ENCODE measurements around the gene LCOR. TPM values are rescaled to one million over a fixed set of nuclear protein-coding genes. Genes with fewer than 3 reads are reported as not detected.

LCOR gene
- total and polyA plus RNA-seq, 2 of the 13 experiments (the other 11 are each of a cell fraction or from before 2014, with no cell fraction given), result 12.4 to 23.7 TPM

GRCh38 chr10:96880575-96880974 lies 48.5 kb downstream of the LCOR start:
- H3K79me2 ChIP-seq (ENCODE audit: insufficient read depth, low read length), result peaks cover 95% of the 10 kb centered on the region
- no peak overlapping the region for H3K4me3 ChIP-seq (replicated peaks in 1 of 3; ENCODE audit: insufficient read depth in 1 of 3, low read depth in 2 of 3, low read length in 3 of 3)
- no peak for FAIRE-seq
- intact Hi-C loops (cut with micrococcal nuclease; ENCODE audit: unreplicated experiment), result no loop called here
- peaks cover 4 to 7% of the 10 kb centered on the region in 2 experiments; a peak in 3 of 5 replicates for H3K36me3 ChIP-seq (replicated peaks in 1 of 2; ENCODE audit: control insufficient read depth in 1 of 2, insufficient read depth in 2 of 2, low read length in 2 of 2)
- TF ChIP-seq REST (IDR thresholded peaks at IDR 0.05; ENCODE audit: borderline replicate concordance in 1 of 2, low read depth in 1 of 2, low read length in 2 of 2) (no peak), REL (CRISPR knock-in tag; conservative IDR thresholded peaks at IDR 0.05) (no peak), TARDBP (CRISPR knock-in tag; IDR thresholded peaks at IDR 0.05) (no peak), ZNF703 (CRISPR knock-in tag; IDR thresholded peaks at IDR 0.05; ENCODE audit: borderline replicate concordance) (no peak), GABPB1 (CRISPR knock-in tag; IDR thresholded peaks at IDR 0.05) (no peak), ZNF234 (CRISPR knock-in tag; conservative IDR thresholded peaks at IDR 0.05) (no peak), FOXC1 (CRISPR knock-in tag; IDR thresholded peaks at IDR 0.05; ENCODE audit: borderline replicate concordance) (no peak), IKZF5 (CRISPR knock-in tag; IDR thresholded peaks at IDR 0.05) (no peak), ZNF263 (CRISPR knock-in tag; IDR thresholded peaks at IDR 0.05) (no peak), MZF1 (CRISPR knock-in tag; IDR thresholded peaks at IDR 0.05; ENCODE audit: borderline replicate concordance) (no peak), ZNF746 (CRISPR knock-in tag; IDR thresholded peaks at IDR 0.05) (no peak), SNAPC2 (CRISPR knock-in tag; IDR thresholded peaks at IDR 0.05) (no peak), ZNF766 (CRISPR knock-in tag; IDR thresholded peaks at IDR 0.05; ENCODE audit: borderline replicate concordance) (no peak), ZNF792 (CRISPR knock-in tag; IDR thresholded peaks at IDR 0.05) (no peak)
- TF ChIP-seq, protein P1, sequence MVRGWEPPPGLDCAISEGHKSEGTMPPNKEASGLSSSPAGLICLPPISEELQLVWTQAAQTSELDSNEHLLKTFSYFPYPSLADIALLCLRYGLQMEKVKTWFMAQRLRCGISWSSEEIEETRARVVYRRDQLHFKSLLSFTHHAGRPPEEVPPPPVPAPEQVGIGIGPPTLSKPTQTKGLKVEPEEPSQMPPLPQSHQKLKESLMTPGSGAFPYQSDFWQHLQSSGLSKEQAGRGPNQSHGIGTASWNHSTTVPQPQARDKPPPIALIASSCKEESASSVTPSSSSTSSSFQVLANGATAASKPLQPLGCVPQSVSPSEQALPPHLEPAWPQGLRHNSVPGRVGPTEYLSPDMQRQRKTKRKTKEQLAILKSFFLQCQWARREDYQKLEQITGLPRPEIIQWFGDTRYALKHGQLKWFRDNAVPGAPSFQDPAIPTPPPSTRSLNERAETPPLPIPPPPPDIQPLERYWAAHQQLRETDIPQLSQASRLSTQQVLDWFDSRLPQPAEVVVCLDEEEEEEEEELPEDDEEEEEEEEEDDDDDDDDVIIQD (CRISPR knock-in tag; IDR thresholded peaks at IDR 0.05; ENCODE audit: low read depth), result no peak
- WGBS (ENCODE audit: low lambda C conversion rate), result 100% methylated on average over 2 of the region's 2 CpGs
- no peaks in the 10 kb centered on the region for H3K9me3 ChIP-seq (ENCODE audit: low read length)
- CTCF ChIA-PET (ENCODE audit: low intra/inter-chr PET ratio, low total read pairs), result no interaction called here
- H4K20me1 ChIP-seq (ENCODE audit: insufficient read depth, low read length), result peaks cover 32% of the 10 kb centered on the region; the same call in 1 of the 2 replicates
- H3K9ac ChIP-seq (ENCODE audit: insufficient read depth, low read depth, low read length), result no peak overlapping the region
- peaks cover 21% of the 10 kb centered on the region for H3K4me1 ChIP-seq (ENCODE audit: insufficient read depth, low read length)
- POLR2A ChIA-PET, result no interaction called here
- no peak overlapping the region for H3K27ac ChIP-seq (ENCODE audit: extremely low read length, insufficient read depth, low read length)
- no peak overlapping the region for H3K4me2 ChIP-seq (ENCODE audit: low read depth, low read length)
- ATAC-seq, result no peak
- no peak overlapping the region for H2AFZ ChIP-seq (ENCODE audit: low read length)
- in situ Hi-C loops (cut with HindIII; ENCODE audit: extremely low pct_ligation_motif_present, low pct_unique_long_range_greater_than_20kb), result no loop called here
- no peaks in the 10 kb centered on the region for H3K27me3 ChIP-seq (ENCODE audit: control insufficient read depth in 1 of 2, insufficient read depth in 2 of 2, low read length in 2 of 2)
- no peak for DNase-seq (ENCODE audit: low spot score)
- no TSS peak for BruUV-seq (replicated peaks)
